HepG2 (cell line): ENCODE data around the gene LRRC74A. TPM values are rescaled to one million over a fixed set of nuclear protein-coding genes. Genes with fewer than 3 reads are reported as not detected.

ENCODE experiments used
- ATAC-seq: fragments of 200-7000 bp; cut with Tn5 transposase; 3 replicates; pipeline ENCODE4 v1.9.1; 2020; ENCODE audit warnings: mild to moderate bottlenecking, moderate library complexity
- BruUV-seq: library from RNA; stranded (reverse); fragments of 400-500 nt; replicated peaks from 2 replicates; lab custom pipeline; 2021; lab: Mats Ljungman, UMichigan
- CTCF ChIA-PET: fragments of 300-600 bp; formaldehyde crosslinking; extraction: SDS; loops from one replicate; lab custom pipeline; 2021; ENCODE audit warnings: low total read pairs, inconsistent platforms, low intra/inter-chr PET ratio; lab: Yijun Ruan, JAX
- POLR2A ChIA-PET: fragments of 350-600 bp; sonication (Branson Sonifier 250); formaldehyde crosslinking; loops from one replicate; lab custom pipeline; 2020; ENCODE audit warnings: antibody characterized with exemption, inconsistent platforms; lab: Yijun Ruan, JAX
- DNase-seq: peaks from one replicate; pipeline ENCODE4 v3.0.0-alpha.2; 2015; ENCODE audit warnings: low spot score
- FAIRE-seq: peaks from 3 replicates; lab custom pipeline; 2011; peaks lifted over from hg19 to GRCh38; lab: Jason Lieb, UNC
- H2AFZ ChIP-seq: one replicate; pipeline ENCODE4 v1.6.1; 2011; ENCODE audit warnings: low read length, inconsistent platforms
- H3K27ac ChIP-seq: fragments of 300-600 bp; 3 replicates; pipeline ENCODE4 v1.8.0; 2011; ENCODE audit warnings: mixed run types, mild to moderate bottlenecking, mixed read lengths, low read length, inconsistent platforms; ENCODE audit not compliant: insufficient read depth; ENCODE audit errors: extremely low read length
- H3K27me3 ChIP-seq, 2 experiments: fragments of 200-600 bp in 1 of 2; 2 replicates in 1 of 2; 3 replicates in 1 of 2; pipeline versions ENCODE4 v1.6.0 to v1.8.0; 2011; ENCODE audit warnings: low read length in 2 of 2, mild to moderate bottlenecking in 2 of 2, moderate library complexity in 2 of 2, inconsistent platforms in 1 of 2; ENCODE audit not compliant: insufficient read depth in 2 of 2, control insufficient read depth in 1 of 2
- H3K36me3 ChIP-seq, 2 experiments: fragments of 200-600 bp in 1 of 2; replicated peaks in 1 of 2; 2 replicates in 1 of 2; 3 replicates in 1 of 2; pipeline versions ENCODE4 v1.5.1 to v1.8.0; 2011; ENCODE audit warnings: low read length in 2 of 2, inconsistent platforms in 1 of 2; ENCODE audit not compliant: insufficient read depth in 2 of 2, control insufficient read depth in 1 of 2
- H3K4me1 ChIP-seq: 2 replicates; pipeline ENCODE4 v1.5.1; 2012; ENCODE audit warnings: low read length, inconsistent platforms; ENCODE audit not compliant: insufficient read depth
- H3K4me2 ChIP-seq: 2 replicates; pipeline ENCODE4 v1.6.0; 2011; ENCODE audit warnings: low read depth, low read length, inconsistent platforms
- H3K4me3 ChIP-seq, 3 experiments: fragments of 200-600 bp in 1 of 3; sonication (generic), shearing (Covaris generic) in 1 of 3; replicated peaks in 1 of 3; 2 replicates each; pipeline ENCODE4 v1.5.1; 2011 to 2016; ENCODE audit warnings: low read length in 3 of 3, inconsistent platforms in 2 of 3, low read depth in 2 of 3, mild to moderate bottlenecking in 2 of 3, control low read depth in 1 of 3, mixed read lengths in 1 of 3; ENCODE audit not compliant: insufficient read depth in 1 of 3
- H3K79me2 ChIP-seq: one replicate; pipeline ENCODE4 v1.6.1; 2011; ENCODE audit warnings: low read length, inconsistent platforms; ENCODE audit not compliant: insufficient read depth
- H3K9ac ChIP-seq: 2 replicates; pipeline ENCODE4 v1.6.0; 2011; ENCODE audit warnings: mild to moderate bottlenecking, low read depth, low read length, inconsistent platforms; ENCODE audit not compliant: insufficient read depth
- H3K9me3 ChIP-seq: 2 replicates; pipeline ENCODE4 v1.5.1; 2012; ENCODE audit warnings: mild to moderate bottlenecking, low read length
- H4K20me1 ChIP-seq: 2 replicates; pipeline ENCODE4 v1.6.0; 2011; ENCODE audit warnings: inconsistent platforms, mild to moderate bottlenecking, low read length, moderate library complexity; ENCODE audit not compliant: insufficient read depth
- HHEX ChIP-seq: IDR thresholded peaks from 2 replicates; pipeline ENCODE4 v1.6.1; 2016; ENCODE audit warnings: control low read depth
- IKZF1 ChIP-seq: fragments of 450-650 bp; IDR thresholded peaks from 2 replicates; pipeline ENCODE4 v1.7.1; 2016
- IKZF4 ChIP-seq: sonication (generic); formaldehyde crosslinking; IDR thresholded peaks from 2 replicates; pipeline ENCODE4 v1.5.1; 2020; ENCODE audit warnings: borderline replicate concordance, mild to moderate bottlenecking, low read depth, missing genetic modification reagents; ENCODE audit errors: not compliant biosample characterization
- ZNF12 ChIP-seq: sonication (generic); formaldehyde crosslinking; IDR thresholded peaks from 2 replicates; pipeline ENCODE4 v1.5.0; 2020; ENCODE audit warnings: missing genetic modification reagents
- ZNF557 ChIP-seq: sonication (generic); formaldehyde crosslinking; IDR thresholded peaks from 2 replicates; pipeline ENCODE4 v1.4.0; 2020; ENCODE audit warnings: missing genetic modification reagents
- ZNF737 ChIP-seq: sonication (generic); formaldehyde crosslinking; IDR thresholded peaks from 2 replicates; pipeline ENCODE4 v1.5.0; 2020; ENCODE audit warnings: missing genetic modification reagents, mild to moderate bottlenecking, borderline replicate concordance
- ZNF749 ChIP-seq: sonication (generic); formaldehyde crosslinking; IDR thresholded peaks from 2 replicates; pipeline ENCODE4 v1.8.0; 2022; ENCODE audit warnings: mild to moderate bottlenecking, missing genetic modification reagents, moderate library complexity, borderline replicate concordance
- ZNF768 ChIP-seq: sonication (generic); formaldehyde crosslinking; IDR thresholded peaks from 2 replicates; pipeline ENCODE4 v1.4.0; 2020; ENCODE audit warnings: missing genetic modification reagents
- WGBS: methylation state at CpG from one replicate; pipeline ENCODE4 v1.1.6; 2017; ENCODE audit warnings: low lambda C conversion rate; 5-methylcytosine and 5-hydroxymethylcytosine counted together
- in situ Hi-C: cut with HindIII; loops from 2 replicates; pipeline ENCODE4 v1.10.0; 2017; ENCODE audit warnings: low pct_unique_long_range_greater_than_20kb; ENCODE audit not compliant: extremely low pct_ligation_motif_present
- intact Hi-C: fragments of 100-400 bp; cut with micrococcal nuclease; formaldehyde crosslinking; loops from one replicate; pipeline ENCODE4 v1.10.0; 2022; ENCODE audit not compliant: unreplicated experiment
- polyA plus RNA-seq, 8 experiments: library from polyadenylated mRNA; depleted of rRNA in 3 of 8; stranded (reverse) in 7 of 8; unstranded in 1 of 8; fragments of >200 nt; fragmentation: Illumina TruSeq in 4 of 8; extraction: Trizol in 4 of 8; gene quantifications; 2 replicates each; pipeline versions ENCODE4 v1.2.1 to v1.2.3, GENCODE V29; 2011 to 2016; ENCODE audit warnings: low read depth in 4 of 8, missing spikeins in 1 of 8, mixed read lengths in 1 of 8; ENCODE audit not compliant: insufficient read depth in 1 of 8
- total RNA-seq, 5 experiments: library from RNA; depleted of rRNA; stranded (reverse); fragments of >200 nt; fragmentation: Illumina TruSeq; extraction: Trizol; gene quantifications; 2 replicates each; pipeline ENCODE4 v1.2.3, GENCODE V29; 2016; ENCODE audit warnings: low read depth in 1 of 5
- TF ChIP-seq, protein P1 (sequence below), 2 experiments: IDR thresholded peaks; 2 replicates each; pipeline ENCODE4 v1.6.1; 2011 to 2012; ENCODE audit warnings: low read length in 2 of 2, borderline replicate concordance in 1 of 2, low read depth in 1 of 2, mild to moderate bottlenecking in 1 of 2, moderate library complexity in 1 of 2
- TF ChIP-seq, protein P2 (sequence below): sonication (generic); formaldehyde crosslinking; IDR thresholded peaks from 2 replicates; pipeline ENCODE4 v1.5.1; 2020; ENCODE audit warnings: missing genetic modification reagents, mild to moderate bottlenecking, borderline replicate concordance

The LRRC74A gene
- total and polyA plus RNA-seq, 2 of the 13 experiments (the other 11 are each of a cell fraction or from before 2014, with no cell fraction given) = not detected

DNA sequence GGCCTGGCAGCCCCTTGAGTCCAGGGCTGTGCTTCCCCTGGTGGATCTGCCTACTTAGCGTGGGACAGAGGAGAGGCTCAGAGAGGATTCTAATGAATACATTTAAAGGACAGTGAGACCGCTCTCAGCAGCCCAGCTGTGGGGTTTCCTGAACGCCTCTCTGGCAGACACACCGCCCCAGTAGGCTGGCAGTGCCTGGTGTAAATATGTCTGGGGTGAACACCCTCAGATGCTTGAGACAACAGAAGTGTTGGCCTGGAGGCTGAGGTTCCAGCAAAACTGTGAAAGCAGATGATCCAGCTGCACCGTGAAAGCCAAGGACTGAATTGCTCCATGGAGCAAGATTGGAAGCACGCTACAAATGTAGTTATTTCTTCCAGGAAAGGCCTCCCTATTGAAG, 55.1 kb downstream of the LRRC74A start:
- no peaks in the 10 kb centered on the region for H3K36me3 ChIP-seq
- H4K20me1 ChIP-seq = no peaks in the 10 kb centered on the region
- H3K27ac ChIP-seq = no peak overlapping the region
- H2AFZ ChIP-seq = no peak overlapping the region
- intact Hi-C loops (no loop called here), in situ Hi-C loops (no loop called here)
- no peaks in the 10 kb centered on the region for H3K9me3 ChIP-seq
- no peak for DNase-seq
- no peak overlapping the region for H3K4me2 ChIP-seq
- WGBS = 82% methylated on average over 2 of the region's 6 CpGs
- ChIA-PET POLR2A (no interaction called here), CTCF (no interaction called here)
- no peaks in the 10 kb centered on the region for H3K4me1 ChIP-seq
- no TSS peak for BruUV-seq
- no peak overlapping the region for H3K9ac ChIP-seq
- no peak overlapping the region for H3K4me3 ChIP-seq
- TF ChIP-seq, protein P1, sequence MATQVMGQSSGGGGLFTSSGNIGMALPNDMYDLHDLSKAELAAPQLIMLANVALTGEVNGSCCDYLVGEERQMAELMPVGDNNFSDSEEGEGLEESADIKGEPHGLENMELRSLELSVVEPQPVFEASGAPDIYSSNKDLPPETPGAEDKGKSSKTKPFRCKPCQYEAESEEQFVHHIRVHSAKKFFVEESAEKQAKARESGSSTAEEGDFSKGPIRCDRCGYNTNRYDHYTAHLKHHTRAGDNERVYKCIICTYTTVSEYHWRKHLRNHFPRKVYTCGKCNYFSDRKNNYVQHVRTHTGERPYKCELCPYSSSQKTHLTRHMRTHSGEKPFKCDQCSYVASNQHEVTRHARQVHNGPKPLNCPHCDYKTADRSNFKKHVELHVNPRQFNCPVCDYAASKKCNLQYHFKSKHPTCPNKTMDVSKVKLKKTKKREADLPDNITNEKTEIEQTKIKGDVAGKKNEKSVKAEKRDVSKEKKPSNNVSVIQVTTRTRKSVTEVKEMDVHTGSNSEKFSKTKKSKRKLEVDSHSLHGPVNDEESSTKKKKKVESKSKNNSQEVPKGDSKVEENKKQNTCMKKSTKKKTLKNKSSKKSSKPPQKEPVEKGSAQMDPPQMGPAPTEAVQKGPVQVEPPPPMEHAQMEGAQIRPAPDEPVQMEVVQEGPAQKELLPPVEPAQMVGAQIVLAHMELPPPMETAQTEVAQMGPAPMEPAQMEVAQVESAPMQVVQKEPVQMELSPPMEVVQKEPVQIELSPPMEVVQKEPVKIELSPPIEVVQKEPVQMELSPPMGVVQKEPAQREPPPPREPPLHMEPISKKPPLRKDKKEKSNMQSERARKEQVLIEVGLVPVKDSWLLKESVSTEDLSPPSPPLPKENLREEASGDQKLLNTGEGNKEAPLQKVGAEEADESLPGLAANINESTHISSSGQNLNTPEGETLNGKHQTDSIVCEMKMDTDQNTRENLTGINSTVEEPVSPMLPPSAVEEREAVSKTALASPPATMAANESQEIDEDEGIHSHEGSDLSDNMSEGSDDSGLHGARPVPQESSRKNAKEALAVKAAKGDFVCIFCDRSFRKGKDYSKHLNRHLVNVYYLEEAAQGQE (IDR thresholded peaks at IDR 0.05; ENCODE audit: borderline replicate concordance in 1 of 2, low read depth in 1 of 2, low read length in 2 of 2) = no peak
- TF ChIP-seq ZNF768 (no peak), IKZF1 (no peak), ZNF12 (CRISPR knock-in tag) (no peak), HHEX (no peak), ZNF749 (CRISPR knock-in tag) (no peak), ZNF737 (CRISPR knock-in tag) (no peak), ZNF557 (CRISPR knock-in tag) (no peak), IKZF4 (CRISPR knock-in tag) (no peak)
- TF ChIP-seq, protein P2, sequence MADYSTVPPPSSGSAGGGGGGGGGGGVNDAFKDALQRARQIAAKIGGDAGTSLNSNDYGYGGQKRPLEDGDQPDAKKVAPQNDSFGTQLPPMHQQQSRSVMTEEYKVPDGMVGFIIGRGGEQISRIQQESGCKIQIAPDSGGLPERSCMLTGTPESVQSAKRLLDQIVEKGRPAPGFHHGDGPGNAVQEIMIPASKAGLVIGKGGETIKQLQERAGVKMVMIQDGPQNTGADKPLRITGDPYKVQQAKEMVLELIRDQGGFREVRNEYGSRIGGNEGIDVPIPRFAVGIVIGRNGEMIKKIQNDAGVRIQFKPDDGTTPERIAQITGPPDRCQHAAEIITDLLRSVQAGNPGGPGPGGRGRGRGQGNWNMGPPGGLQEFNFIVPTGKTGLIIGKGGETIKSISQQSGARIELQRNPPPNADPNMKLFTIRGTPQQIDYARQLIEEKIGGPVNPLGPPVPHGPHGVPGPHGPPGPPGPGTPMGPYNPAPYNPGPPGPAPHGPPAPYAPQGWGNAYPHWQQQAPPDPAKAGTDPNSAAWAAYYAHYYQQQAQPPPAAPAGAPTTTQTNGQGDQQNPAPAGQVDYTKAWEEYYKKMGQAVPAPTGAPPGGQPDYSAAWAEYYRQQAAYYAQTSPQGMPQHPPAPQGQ = no peak
- no peak for FAIRE-seq
- no peaks in the 10 kb centered on the region for H3K79me2 ChIP-seq
- no peak for ATAC-seq
- peaks cover 8 to 27% of the 10 kb centered on the region in 2 experiments; a peak in 4 of 5 replicates for H3K27me3 ChIP-seq
